Measurements from ENCODE around the gene C1orf159.

C1orf159 gene

GRCh38 chr1:1088801-1089680 is 26.8 kb downstream of the C1orf159 start:
- TF ChIP-seq, protein P1, sequence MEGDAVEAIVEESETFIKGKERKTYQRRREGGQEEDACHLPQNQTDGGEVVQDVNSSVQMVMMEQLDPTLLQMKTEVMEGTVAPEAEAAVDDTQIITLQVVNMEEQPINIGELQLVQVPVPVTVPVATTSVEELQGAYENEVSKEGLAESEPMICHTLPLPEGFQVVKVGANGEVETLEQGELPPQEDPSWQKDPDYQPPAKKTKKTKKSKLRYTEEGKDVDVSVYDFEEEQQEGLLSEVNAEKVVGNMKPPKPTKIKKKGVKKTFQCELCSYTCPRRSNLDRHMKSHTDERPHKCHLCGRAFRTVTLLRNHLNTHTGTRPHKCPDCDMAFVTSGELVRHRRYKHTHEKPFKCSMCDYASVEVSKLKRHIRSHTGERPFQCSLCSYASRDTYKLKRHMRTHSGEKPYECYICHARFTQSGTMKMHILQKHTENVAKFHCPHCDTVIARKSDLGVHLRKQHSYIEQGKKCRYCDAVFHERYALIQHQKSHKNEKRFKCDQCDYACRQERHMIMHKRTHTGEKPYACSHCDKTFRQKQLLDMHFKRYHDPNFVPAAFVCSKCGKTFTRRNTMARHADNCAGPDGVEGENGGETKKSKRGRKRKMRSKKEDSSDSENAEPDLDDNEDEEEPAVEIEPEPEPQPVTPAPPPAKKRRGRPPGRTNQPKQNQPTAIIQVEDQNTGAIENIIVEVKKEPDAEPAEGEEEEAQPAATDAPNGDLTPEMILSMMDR (IDR thresholded peaks at IDR 0.05): no peak
- H3K27ac ChIP-seq: no peak overlapping the region
- DNase-seq (ENCODE audit: low spot score): peak; percentile 55
- no peak overlapping the region for H3K4me3 ChIP-seq

GRCh38 chr1:1088029-1088800 is 27.7 kb downstream of the C1orf159 start:
- Histone ChIP-seq H3K4me3 (no peak overlapping the region), H3K27ac (no peak overlapping the region)
- TF ChIP-seq, protein P1 (IDR thresholded peaks at IDR 0.05): no peak
- DNase-seq (ENCODE audit: low spot score): no peak

DNA sequence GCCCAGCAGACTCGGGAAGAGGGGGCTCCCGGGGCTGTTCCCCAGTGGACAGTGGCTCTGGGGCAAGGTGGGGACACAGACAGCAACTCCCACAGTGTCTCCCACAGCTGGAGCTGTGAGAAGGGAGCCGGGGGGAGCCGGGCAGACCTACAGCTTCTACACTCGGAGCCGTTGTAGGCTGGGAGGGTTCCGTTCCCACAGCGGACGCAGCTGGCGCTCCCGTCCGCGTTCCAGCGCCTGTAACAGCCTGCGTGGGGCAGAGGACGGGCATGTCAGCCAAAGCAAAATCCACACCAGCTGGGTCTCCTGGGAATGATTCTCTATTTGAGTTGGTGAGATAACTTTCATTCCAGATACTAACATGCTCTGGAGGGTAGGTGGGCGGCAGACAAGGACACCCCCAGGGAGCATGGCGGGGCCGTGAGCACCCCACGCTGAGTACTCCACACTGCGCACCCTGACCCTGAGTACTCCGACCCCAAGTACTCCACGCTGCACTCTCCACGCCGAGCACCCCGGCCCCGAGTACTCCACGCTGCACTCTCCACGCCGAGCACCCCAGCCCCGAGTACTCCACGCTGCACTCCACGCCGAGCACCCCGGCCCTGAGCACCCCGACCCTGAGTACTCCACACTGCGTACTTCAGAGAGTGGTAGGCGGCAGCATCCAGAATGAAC is 28.4 kb downstream of the C1orf159 start:
- TF ChIP-seq, protein P1 (IDR thresholded peaks at IDR 0.05): no peak
- DNase-seq (ENCODE audit: low spot score): peak; percentile 60
- H3K4me3 ChIP-seq: no peak overlapping the region
- no peak overlapping the region for H3K27ac ChIP-seq

DNA sequence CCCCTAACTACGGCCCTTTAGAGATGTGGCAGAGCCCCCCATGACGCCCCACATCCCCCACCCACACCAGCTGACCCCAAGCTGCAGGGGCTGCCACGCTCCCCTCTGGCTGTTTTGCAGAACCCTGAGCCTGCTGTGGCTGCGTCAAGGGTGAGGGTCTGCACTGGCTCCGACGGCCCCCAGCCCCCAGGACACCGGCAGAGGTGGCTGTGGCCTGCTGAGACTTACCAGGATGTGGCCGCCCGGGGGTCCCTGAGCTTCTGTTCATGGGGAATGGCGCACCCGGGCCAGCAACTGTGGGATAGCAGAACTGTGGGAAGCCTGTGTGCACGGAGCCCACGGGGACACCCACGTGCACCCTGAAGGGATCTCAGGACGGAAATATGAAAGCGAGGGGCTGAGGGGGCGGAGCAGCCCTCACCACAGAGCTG is 29.0 kb downstream of the C1orf159 start:
- DNase-seq (ENCODE audit: low spot score): peak; percentile 62

DNA sequence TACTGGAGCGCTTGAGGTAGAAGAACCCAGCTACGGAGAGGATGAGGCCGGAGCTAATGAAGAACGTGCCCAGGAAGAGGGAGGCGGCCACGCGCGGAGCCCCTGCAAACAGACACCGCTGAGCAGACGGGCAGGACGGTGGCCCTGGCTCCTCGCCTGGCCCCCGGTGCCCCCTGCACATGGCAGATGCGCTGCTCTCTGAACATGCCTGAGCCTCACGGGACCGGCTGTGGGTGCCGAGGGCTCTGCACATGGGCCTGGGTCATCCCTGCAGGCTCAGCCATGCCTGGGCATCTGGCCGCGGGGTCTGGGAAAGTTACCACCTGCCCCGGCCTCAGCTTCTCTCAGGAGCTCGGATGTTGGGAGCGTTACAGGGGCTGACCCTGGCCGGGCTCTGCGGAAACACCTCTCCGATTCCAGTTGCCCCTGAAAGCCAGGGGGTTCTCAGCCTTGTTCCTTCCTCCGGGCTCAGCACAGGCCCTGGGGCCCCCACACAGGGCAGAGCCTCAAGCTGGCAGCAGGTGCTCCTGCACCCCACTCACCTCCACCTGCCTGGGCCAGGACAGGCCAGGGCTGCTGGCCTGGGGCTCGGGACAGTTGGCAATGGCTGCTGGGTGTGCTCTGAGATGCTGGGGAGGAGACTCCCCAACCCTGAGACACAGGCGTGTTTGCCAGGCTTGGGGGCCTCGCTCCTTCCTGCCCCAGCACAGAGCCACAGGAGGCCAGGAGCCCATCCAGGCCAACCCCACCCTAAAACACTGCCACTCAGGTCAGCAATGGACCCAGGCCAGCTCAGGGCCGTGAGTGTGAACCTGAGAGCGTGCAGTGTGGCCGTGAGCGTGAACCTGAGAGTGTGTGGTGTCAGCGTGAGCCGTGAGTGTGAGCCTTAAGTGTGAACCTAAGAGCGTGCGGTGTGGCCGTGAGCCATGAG is 29.7 kb downstream of the C1orf159 start:
- Histone ChIP-seq H3K27ac (no peak overlapping the region), H3K4me3 (no peak overlapping the region)
- DNase-seq (ENCODE audit: low spot score): peak; percentile 68
- TF ChIP-seq, protein P1 (IDR thresholded peaks at IDR 0.05): no peak

More for the DNA sequence above, 29.0 kb downstream of the C1orf159 start:
- Histone ChIP-seq H3K27ac (no peak overlapping the region), H3K4me3 (no peak overlapping the region)
- TF ChIP-seq, protein P1 (IDR thresholded peaks at IDR 0.05): no peak
